Neuron (in vitro differentiated cells): ENCODE data around the gene ILKAP.

Experiments
- H2AFZ ChIP-seq: one replicate; pipeline ENCODE4 v1.6.1; 2013; ENCODE audit warnings: low read depth, mild to moderate bottlenecking, inconsistent platforms, low read length, moderate library complexity
- H3K27me3 ChIP-seq: one replicate; pipeline ENCODE4 v1.6.1; 2013; ENCODE audit warnings: low read length; ENCODE audit not compliant: insufficient read depth
- H3K36me3 ChIP-seq: one replicate; pipeline ENCODE4 v1.6.1; 2013; ENCODE audit warnings: low read length; ENCODE audit not compliant: insufficient read depth
- H3K4me1 ChIP-seq: one replicate; pipeline ENCODE4 v1.6.1; 2013; ENCODE audit warnings: low read length; ENCODE audit not compliant: insufficient read depth
- H3K4me3 ChIP-seq: 2 replicates; pipeline ENCODE4 v1.5.1; 2013; ENCODE audit warnings: mild to moderate bottlenecking, low read length, moderate library complexity
- H3K9me3 ChIP-seq: one replicate; pipeline ENCODE4 v1.6.1; 2013; ENCODE audit warnings: low read length

Gene ILKAP

DNA sequence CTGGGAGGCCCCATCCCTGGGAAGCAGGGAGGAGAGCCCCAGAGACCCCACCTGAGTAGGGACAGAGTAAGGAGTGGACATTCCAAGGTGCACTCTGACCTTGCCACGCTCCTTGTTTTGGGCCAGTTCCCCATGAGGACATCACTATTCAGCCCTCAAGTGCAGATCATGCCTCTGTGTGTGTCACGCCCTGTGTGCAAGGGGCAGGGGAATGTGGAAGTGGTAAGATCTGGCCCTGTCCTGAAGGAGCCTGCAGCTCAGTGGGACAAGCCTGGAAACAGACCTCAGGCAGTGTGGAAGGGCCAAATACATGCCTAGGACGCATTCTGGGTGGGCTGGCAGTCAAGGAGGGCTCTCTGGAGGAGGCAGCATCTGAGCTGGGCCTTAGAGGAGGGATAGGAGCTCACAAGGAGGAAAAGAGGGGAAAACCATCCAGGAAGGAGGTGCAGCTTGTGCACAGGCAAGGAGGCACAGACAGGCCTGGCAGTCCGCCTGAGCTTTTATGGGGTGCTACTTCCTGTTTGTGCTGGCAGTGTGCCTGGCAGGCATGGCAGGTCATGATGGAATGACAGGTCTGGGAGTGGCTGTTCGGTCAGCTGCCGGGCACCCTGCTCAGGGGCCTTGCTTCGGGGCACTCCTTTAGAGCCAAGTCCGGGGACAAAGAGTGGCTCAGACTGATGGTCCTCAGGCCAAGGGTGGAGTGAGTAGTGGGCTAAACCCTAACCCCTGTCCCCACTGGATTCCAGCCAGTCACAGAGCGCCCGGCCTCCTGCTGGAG lies 61.8 kb downstream of the ILKAP start:
- Histone ChIP-seq H3K9me3 (no peaks in the 10 kb centered on the region), H2AFZ (no peak overlapping the region), H3K4me3 (no peak overlapping the region), H3K36me3 (no peaks in the 10 kb centered on the region), H3K4me1 (peaks cover 9% of the 10 kb centered on the region), H3K27me3 (peaks cover 6% of the 10 kb centered on the region)

DNA sequence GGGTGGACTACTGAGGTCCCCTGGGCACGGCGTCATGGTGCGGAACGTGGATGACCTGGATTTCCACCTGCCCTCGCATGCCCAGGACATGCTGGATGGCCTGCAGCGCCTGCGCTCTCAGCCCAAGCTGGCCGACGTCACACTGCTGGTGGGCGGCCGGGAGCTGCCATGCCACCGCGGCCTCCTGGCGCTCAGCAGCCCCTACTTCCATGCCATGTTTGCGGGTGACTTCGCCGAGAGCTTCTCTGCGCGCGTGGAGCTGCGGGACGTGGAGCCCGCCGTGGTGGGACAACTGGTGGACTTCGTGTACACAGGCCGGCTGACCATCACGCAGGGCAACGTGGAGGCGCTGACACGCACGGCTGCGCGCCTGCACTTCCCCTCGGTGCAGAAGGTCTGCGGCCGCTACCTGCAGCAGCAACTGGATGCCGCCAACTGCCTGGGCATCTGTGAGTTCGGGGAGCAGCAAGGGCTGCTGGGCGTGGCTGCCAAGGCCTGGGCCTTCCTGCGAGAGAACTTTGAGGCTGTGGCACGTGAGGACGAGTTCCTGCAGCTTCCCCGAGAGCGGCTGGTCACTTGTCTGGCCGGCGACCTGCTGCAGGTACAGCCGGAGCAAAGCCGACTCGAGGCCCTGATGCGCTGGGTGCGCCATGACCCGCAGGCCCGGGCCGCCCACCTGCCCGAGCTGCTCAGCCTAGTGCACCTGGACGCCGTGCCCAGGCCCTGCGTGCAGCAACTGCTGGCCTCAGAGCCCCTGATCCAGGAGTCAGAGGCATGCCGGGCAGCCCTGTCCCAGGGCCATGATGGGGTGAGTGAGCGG lies 62.6 kb downstream of the ILKAP start:
- H3K36me3 ChIP-seq: no peaks in the 10 kb centered on the region
- H3K9me3 ChIP-seq: no peaks in the 10 kb centered on the region
- H2AFZ ChIP-seq: no peak overlapping the region
- peaks cover 6% of the 10 kb centered on the region for H3K27me3 ChIP-seq
- no peak overlapping the region for H3K4me3 ChIP-seq
- peaks cover 9% of the 10 kb centered on the region for H3K4me1 ChIP-seq

DNA sequence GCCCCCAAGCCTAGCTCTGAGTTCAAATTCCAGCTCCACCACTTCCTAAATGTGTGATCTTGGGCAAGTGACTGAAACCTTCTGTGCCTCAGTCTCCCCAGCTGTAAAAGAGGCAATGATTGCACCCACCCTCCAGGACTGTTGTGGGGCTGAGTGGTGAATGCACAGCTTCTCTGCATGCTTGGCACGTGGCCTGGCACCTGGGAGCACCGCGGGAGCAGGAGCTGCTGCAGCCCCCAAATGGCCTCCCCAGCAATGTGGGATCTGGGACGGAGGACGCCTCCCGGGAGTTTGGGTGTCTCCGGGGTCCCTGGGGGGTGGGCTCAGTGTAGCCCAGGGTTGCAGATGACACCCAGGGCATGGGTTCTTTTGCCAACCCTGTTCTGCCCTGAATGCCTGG lies 63.5 kb downstream of the ILKAP start:
- peaks cover 9% of the 10 kb centered on the region for H3K4me1 ChIP-seq
- no peak overlapping the region for H2AFZ ChIP-seq
- H3K9me3 ChIP-seq: no peaks in the 10 kb centered on the region
- no peak overlapping the region for H3K4me3 ChIP-seq
- no peaks in the 10 kb centered on the region for H3K36me3 ChIP-seq
- H3K27me3 ChIP-seq: peaks cover 6% of the 10 kb centered on the region

DNA sequence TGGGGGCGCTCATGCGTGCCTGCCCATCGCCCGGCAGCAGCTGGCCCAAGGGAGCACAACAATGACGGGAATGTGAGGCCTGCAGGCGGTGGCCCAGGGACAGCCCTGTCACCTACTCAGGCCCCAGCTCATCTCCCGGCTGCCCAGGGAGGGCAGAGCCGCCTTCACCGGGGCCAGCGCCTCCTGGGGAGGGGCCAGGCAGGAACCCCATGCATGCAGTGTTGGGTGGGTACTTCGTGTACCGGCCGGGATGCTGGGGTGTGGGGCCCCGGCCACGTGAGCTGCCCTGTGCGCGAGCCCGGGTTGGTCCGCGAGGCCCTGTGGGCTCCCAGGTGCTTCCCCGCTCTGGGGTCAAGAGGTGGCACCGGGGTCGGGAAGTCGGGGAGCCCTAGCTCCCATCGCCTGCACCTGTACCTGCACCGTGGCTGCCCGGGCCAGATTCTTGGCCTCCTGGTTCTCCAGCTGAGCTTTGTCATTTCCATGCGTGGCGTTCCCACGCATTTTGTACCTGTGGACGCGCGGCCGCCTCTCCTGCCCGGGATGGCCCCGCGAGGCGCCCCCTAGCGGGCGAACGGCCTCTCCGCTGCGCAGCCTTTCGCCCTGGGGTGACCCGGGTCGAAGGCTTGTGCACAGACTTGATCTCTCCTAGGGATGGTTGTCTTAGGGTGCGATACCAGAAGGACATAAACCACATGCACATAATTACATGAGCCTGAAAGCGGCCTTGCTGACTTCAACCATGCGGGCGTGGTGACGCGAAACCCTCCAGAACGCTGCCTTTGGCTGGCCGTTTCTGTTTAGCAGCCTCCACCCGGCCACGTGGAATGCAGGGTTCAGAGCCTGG lies 64.1 kb downstream of the ILKAP start:
- Histone ChIP-seq H2AFZ (no peak overlapping the region), H3K4me1 (peaks cover 9% of the 10 kb centered on the region), H3K36me3 (no peaks in the 10 kb centered on the region), H3K27me3 (peaks cover 9% of the 10 kb centered on the region), H3K4me3 (no peak overlapping the region), H3K9me3 (no peaks in the 10 kb centered on the region)

DNA sequence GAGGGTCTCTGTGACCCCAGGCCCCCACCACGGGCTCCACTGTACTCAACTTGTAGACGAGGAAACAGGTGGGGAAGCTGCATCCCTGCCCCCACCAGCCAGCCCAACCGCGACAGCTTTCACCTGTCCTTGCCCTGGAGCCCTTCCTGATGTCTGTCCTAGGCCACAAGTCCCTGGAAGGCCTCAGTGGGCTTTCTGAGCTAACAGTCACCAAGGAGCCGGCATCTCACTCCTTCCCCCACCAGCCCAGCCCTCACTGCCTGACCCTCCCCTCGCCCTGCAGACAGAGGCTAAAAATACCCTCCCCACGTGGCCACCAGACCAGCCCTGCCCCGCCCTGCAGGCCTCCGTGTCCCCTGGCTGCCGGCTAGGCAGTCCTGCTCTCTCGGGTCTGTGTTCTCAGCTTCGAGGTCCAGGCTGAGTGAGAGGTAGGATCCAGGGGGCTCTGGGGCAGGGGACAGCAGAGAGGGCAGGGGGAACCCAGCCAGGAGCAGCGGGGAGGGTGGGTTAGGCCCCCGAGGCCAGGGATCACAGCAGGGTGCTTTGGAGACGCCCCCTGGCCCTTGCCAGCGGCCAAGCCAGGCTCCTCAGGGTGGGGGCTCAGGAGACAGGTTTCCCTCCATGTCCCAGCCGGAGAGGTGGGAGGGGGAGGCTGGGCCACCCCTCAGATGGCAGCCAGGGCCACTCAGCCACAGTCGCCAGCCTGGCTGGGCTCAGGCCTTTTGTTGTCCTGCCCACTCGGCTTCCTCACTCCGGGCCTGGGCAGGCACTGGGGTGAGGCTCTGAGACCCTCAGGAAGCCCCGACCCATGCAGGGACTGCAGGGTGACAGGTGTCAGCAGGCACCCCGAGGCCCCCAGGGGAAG lies 64.9 kb downstream of the ILKAP start, which contains the start of gene KLHL30:
Gene KLHL30, plus strand, starts transcription at position 338 of the 865 bp plus-strand sequence. CDS start 2,087 bp downstream, outside the sequence.
- no peak within 1 kb of the TSS for H2AFZ ChIP-seq
- no peaks in the 10 kb centered on the region for H3K36me3 ChIP-seq
- peaks cover 9% of the 10 kb centered on the region for H3K4me1 ChIP-seq
- no peak within 1 kb of the TSS for H3K4me3 ChIP-seq
- peaks cover 9% of the 10 kb centered on the region for H3K27me3 ChIP-seq
- H3K9me3 ChIP-seq: no peaks in the 10 kb centered on the region

DNA sequence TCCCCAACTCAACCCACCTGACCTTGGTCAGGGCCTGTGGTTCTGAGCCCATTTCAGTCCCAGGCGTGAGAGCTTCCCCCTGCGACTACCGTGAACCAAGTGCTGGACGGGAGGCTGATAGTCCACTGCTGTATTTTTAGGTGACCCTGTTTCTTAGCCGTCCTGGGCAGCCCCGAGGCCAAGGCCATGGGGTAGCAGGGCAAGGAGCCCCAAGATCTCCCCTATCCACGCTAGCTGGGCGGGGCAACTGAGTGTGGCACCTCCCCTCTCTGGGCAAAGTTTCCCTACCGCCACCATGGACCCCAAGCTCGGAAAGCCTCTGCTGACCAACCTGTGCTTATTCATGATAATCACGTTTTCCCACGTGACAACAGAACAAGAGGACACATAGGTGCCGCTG lies 65.6 kb downstream of the ILKAP start:
- Histone ChIP-seq H3K27me3 (peaks cover 9% of the 10 kb centered on the region), H3K4me3 (no peak overlapping the region), H2AFZ (no peak overlapping the region), H3K36me3 (no peaks in the 10 kb centered on the region), H3K9me3 (no peaks in the 10 kb centered on the region), H3K4me1 (peaks cover 9% of the 10 kb centered on the region)

DNA sequence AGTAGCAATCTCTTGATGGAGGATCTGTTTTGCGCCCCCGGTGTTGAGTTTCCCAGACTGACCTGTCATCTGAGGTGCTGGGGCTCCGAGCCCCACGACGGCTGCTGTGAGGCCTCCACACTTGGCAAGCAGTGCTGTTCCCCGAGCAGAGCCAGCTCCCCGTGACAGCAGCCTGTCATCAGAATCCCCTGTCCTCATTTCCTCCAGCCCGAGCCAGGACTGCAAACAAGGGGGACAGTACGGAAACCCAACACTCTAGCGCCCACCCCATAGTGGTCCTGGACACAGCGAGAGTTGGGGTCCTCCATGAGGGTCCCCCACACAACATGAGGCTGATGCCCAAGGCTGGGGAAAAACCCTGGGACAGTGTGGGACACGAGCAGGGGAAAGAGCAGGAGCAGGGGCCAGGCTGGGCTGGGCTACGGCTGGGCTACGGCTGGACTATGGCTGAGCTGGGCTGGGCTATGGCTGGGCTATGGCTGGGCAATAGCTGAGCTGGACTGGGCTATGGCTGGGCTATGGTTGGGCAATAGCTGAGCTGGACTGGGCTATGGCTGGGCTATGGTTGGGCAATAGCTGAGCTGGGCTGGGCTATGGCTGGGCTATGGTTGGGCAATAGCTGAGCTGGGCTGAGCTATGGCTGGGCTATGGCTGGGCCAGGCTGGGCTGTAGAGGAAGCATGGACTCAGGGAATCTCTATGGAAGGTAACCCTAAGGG lies 66.5 kb downstream of the ILKAP start:
- H2AFZ ChIP-seq: no peak overlapping the region
- no peaks in the 10 kb centered on the region for H3K36me3 ChIP-seq
- peaks cover 9% of the 10 kb centered on the region for H3K27me3 ChIP-seq
- no peaks in the 10 kb centered on the region for H3K9me3 ChIP-seq
- H3K4me1 ChIP-seq: peaks cover 9% of the 10 kb centered on the region
- no peak overlapping the region for H3K4me3 ChIP-seq

DNA sequence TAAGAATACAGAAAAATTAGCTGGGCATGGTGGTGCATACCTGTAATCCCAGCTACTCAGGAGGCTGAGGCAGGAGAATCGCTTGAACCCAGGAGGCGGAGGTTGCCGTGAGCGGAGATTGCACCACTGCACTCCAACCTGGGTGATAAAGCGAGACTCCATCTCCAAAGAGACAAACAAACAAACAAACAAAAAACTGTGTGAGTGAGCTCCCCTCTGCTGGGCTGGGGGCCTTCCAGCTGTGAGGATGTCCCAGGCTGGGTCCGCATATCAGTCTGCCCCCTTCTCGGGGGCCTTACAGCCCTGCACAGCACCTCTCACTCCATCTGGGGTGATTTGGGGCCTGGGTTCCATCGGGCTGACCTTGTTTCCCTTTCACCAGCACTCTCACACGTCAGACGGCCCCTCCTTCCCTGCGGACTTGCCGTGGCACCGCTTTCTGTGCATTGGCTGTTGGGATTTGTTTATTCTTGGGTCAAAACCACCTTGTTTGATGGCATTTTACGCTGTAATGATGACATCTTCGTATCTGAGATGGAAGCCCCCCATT lies 67.8 kb downstream of the ILKAP start:
- Histone ChIP-seq H3K27me3 (peaks cover 5% of the 10 kb centered on the region), H3K36me3 (no peaks in the 10 kb centered on the region), H3K9me3 (no peaks in the 10 kb centered on the region), H3K4me1 (peaks cover 9% of the 10 kb centered on the region), H3K4me3 (no peak overlapping the region), H2AFZ (no peak overlapping the region)

DNA sequence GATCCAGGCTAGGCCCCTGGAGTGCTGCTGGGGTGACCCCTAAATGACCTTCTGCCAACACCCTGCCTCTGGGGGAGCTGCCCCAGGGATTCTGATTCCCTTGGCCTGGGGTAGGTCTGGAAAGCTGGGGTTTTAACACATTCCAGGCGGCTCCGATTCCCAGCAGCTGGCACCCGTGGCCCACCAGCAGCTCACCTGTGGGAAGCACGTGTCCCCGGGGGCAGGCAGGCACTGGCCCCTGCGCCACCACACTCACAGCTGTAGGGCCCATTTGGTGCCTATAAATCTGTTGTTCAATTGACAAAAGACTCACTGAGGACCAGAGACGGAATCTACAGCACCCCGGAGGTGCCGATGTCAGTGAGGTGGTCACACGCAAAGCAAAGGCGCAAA lies 69.1 kb downstream of the ILKAP start:
- Histone ChIP-seq H3K27me3 (peaks cover 5% of the 10 kb centered on the region), H3K36me3 (no peaks in the 10 kb centered on the region), H3K4me3 (no peak overlapping the region), H3K4me1 (peaks cover 9% of the 10 kb centered on the region), H2AFZ (no peak overlapping the region), H3K9me3 (no peaks in the 10 kb centered on the region)

DNA sequence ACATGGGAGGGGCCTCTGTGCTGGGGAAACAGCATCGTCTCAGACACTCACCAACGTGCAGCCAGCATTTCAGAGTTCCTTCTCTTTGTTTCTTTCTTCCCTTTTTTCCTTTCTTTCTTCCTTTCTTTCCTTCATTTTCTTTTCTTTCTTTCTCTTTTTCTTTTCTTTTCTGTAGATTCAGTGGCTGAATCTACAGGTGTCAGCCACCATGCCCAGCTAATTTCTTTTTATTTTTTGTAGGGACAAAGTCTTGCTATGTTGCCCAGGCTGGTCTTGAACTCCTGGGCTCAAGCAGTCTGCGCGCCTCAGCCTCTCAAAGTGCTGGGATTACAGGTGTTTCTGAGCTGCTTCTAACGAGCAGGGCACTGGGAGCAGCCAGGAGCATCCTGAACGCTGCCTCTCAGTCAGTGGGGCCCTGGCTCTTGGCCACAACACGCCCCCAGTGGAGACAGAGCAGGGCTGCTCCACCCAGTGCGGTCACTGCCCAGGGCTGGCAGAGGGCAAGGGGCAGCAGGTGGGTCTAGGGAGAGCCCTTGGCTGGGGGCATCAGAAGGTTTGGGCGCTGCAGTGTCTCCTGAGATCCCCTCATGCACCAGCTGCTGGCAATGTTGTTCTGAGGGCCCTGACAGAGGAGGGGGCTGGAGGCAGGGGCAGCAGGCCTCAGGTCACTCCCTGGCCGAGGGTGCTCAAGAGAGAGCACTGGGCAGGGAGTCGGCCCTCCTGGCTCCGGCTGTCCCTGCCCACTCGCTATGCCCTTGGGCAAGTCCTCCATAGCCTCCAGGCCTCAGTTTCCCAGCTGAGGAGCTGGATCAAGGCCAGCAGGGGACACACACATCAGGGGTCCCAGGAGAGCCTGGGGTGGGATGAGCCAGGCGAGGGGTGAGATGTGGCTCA lies 69.7 kb downstream of the ILKAP start:
- H3K36me3 ChIP-seq: no peaks in the 10 kb centered on the region
- peaks cover 5% of the 10 kb centered on the region for H3K4me1 ChIP-seq
- peaks cover 5% of the 10 kb centered on the region for H3K27me3 ChIP-seq
- no peaks in the 10 kb centered on the region for H3K9me3 ChIP-seq
- no peak overlapping the region for H3K4me3 ChIP-seq
- no peak overlapping the region for H2AFZ ChIP-seq
